Measurements from ENCODE around the gene UNC5B.

DNA sequence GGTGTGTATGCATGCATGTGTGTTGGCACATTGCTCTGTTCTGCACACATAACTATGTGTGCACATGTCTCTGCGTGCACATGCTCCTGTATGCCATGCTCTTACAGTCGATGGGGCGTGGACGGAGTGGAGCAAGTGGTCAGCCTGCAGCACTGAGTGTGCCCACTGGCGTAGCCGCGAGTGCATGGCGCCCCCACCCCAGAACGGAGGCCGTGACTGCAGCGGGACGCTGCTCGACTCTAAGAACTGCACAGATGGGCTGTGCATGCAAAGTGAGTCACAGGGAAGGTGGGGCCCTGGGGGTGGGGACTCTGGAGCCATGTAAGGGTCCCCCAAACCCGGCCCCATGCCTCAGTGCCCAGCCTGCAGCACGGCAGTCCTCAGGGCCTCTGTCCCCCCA lies 76.1 kb downstream of the UNC5B start:
- TF ChIP-seq EZH2 (IDR thresholded peaks at IDR 0.05) (no peak), POLR2AphosphoS5 (IDR thresholded peaks at IDR 0.05; ENCODE audit: borderline replicate concordance, low read depth, low read length) (no peak), FOXP2 (optimal IDR thresholded peaks at IDR 0.05; ENCODE audit: control extremely low read depth, extremely low read length, insufficient read depth) (no peak)
